Adrenal gland (tissue), 12 donors: ENCODE results near the gene ZNF714. TPM values are rescaled to one million over a fixed set of nuclear protein-coding genes. Genes with fewer than 3 reads are reported as not detected.
A peak's percentile ranks its signal among the peaks of the same experiment; 100 is the strongest.

Experiments used
- DNase-seq, 7 donors: peaks; one replicate each; pipeline ENCODE4 v3.0.0-alpha.2; 2019 to 2020
- H3K27ac ChIP-seq, 5 donors: fragments of 200-600 bp; sonication (generic) in 4 of 5; 1 replicate in 3 of 5; 2 replicates in 2 of 5; pipeline versions ENCODE4 v1.5.1 to v1.8.0; 2016 to 2020; ENCODE audit warnings: mild to moderate bottlenecking in 1 of 5
- H3K27me3 ChIP-seq: fragments of 200-600 bp; 2 replicates; pipeline ENCODE4 v1.8.0; 2021
- H3K36me3 ChIP-seq, 2 donors: fragments of 200-600 bp; replicated peaks in 1 of 2; 1 replicate in 1 of 2; 2 replicates in 1 of 2; pipeline versions ENCODE4 v1.5.1 to v1.8.0; 2018 to 2022
- H3K4me1 ChIP-seq, 2 donors: fragments of 200-600 bp; replicated peaks in 1 of 2; 1 replicate in 1 of 2; 2 replicates in 1 of 2; pipeline versions ENCODE4 v1.5.1 to v1.8.0; 2018 to 2021
- H3K4me3 ChIP-seq, 4 donors: fragments of 200-600 bp; sonication (generic) in 3 of 4; one replicate each; pipeline ENCODE4 v1.5.1; 2016 to 2018
- H3K9me3 ChIP-seq, 3 donors: fragments of 200-600 bp; sonication (generic) in 1 of 3; replicated peaks in 1 of 3; 1 replicate in 2 of 3; 2 replicates in 1 of 3; pipeline versions ENCODE4 v1.5.1 to v1.8.0; 2016 to 2021
- CTCF ChIP-seq, 6 experiments: fragments of 450-650 bp in 4 of 6; fragments of 200-600 bp in 2 of 6; sonication (generic) in 1 of 6; IDR thresholded peaks; 1 replicate in 5 of 6; 2 replicates in 1 of 6; pipeline versions ENCODE4 v1.5.1 to v1.8.0; 2016 to 2021; ENCODE audit warnings: antibody characterized with exemption in 6 of 6, mild to moderate bottlenecking in 2 of 6, moderate library complexity in 1 of 6
- POLR2A ChIP-seq, 2 donors: fragments of 450-650 bp; IDR thresholded peaks; one replicate each; pipeline ENCODE4 v1.6.1; 2017; ENCODE audit warnings: antibody characterized with exemption in 2 of 2, mild to moderate bottlenecking in 2 of 2, moderate library complexity in 1 of 2
- WGBS, 4 donors: extraction: QIAGEN DNeasy Blood & Tissue Kit in 2 of 4; methylation state at CpG; one replicate each; pipeline versions ENCODE4 v1.1.5 to v1.1.7; 2013 to 2017; 5-methylcytosine and 5-hydroxymethylcytosine counted together
- intact Hi-C, 2 donors: fragments of 100-400 bp; cut with DNase I; formaldehyde crosslinking; loops; one replicate each; pipeline versions ENCODE4 v1.14.1 to v1.15.0; 2022 to 2023
- polyA plus RNA-seq, 3 donors: library from polyadenylated mRNA; stranded (reverse); fragments of 200-250 nt in 2 of 3; fragments of 350-450 nt in 1 of 3; fragmentation: Illumina TruSeq in 1 of 3; extraction: RNeasy Lipid Tissue Mini Kit (QIAGEN cat#74804) in 1 of 3; gene quantifications; one replicate each; pipeline ENCODE4 v1.2.3, GENCODE V29; 2013 to 2014
- total RNA-seq, 9 donors: library from RNA; depleted of rRNA in 4 of 9; stranded (reverse); fragments of >200 nt in 4 of 9; fragments of 120-200 nt in 1 of 9; fragmentation: NEBNext Ultra II Directional in 1 of 9; extraction: Animal tissue kit (Norgen Biotek cat#: 25700) in 1 of 9; gene quantifications; one replicate each; pipeline versions ENCODE4 v1.1.0 to v1.2.4, GENCODE V29; 2013 to 2023
- donor health status: healthy with polysubstance abuse.
- donor health status: Bipolar disorder and iron deficiency.
- donor health status: DM: yes; HTN: yes; CAD: no.
- donor health status: DM: no; HTN: no; CAD: no.
- donor health status: DM: no; HTN: no; CAD: no.
- donor health status: DM: yes; HTN: yes; CAD: no.

ZNF714 gene
- total and polyA plus RNA-seq, 12 donors, result 2.5 to 34.2 (median 11.6) TPM

DNA sequence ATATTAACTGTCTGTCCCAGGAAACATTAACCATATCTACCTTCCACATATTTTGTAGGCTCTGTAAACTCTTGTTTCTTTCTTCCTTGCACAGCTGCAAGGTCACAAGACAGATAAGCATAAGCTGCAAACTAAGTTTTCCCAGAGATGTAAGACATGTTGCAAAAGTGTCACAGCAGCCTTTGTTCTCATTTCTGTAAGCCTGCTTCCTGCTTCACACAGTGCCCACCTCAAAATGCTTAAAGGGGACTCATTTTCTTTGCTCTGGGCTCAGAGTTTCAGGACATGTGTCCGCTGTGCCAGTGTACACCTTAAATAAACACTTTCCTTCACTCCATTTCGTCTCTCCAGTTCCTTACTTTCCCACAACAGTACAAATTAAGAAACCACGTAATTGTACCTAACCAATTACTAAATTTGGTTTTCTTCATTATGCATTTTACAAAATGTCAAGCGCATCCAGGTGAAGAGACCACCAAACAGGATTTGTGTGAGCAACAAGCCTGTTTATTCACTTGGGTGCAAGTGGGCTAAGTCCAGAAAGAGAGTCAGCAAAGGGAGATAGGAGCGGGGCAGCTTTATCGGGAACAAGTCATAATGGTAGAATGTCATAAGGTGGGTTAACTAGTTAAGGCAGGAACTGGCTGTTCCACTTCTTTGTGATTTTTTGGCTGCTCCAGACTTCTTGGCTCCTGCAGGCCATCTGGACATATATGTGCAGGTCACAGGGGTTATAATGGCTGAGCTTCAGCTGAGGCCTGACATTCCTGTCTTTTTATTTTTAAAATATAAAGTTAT, 47.1 kb downstream of the ZNF714 start:
- peaks cover 13 to 27% of the 10 kb centered on the region in 2 donors for H3K4me1 ChIP-seq
- H3K27me3 ChIP-seq, result no peaks in the 10 kb centered on the region
- no peaks in the 10 kb centered on the region for H3K36me3 ChIP-seq
- WGBS, 4 donors, result 67 to 79% (median 71%) methylated on average over 6 of the region's 6 CpGs
- peak overlapping the region in 3 of 5 donors; percentile 7 to 64 (median 9) for H3K27ac ChIP-seq
- intact Hi-C loops, result no loop called here
- DNase-seq, result no peak
- no peaks in the 10 kb centered on the region for H3K9me3 ChIP-seq
- TF ChIP-seq POLR2A (IDR thresholded peaks at IDR 0.05), result no peak
- no peak for TF ChIP-seq CTCF (IDR thresholded peaks at IDR 0.05)
- no peak overlapping the region for H3K4me3 ChIP-seq

DNA sequence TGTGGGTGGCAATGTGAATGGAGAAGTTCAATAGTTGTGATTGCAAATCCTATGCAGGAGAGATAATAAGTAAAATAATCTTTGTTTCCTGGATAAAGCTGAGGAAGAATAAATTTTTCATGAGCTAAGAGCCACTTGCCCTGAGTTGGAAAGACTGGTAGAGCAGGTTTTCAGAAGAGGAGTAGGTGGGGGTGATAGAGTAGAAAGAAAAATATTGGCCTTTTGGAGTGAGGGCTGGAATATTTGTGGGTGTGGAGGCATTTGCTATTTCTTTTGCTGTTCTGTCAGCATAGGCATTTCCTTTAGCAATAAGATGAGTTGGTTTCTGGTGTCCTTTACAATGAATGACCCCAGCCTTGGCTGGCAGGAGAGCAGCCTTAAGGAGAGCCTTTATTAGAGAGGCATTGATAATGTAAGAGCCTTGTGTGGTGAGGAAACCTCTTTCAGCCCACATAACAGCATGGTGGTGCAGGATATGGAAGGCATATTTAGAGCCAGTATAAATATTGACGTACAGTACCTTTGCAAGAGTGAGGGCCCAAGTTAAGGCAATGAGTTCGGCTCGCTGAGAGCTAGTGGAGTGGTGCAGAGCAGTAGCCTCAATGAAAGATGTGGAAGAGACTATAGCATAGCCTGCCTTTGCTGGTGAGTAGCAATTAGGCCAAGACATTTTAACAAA, 48.2 kb downstream of the ZNF714 start:
- no peak for DNase-seq
- Histone ChIP-seq H3K9me3 (no peaks in the 10 kb centered on the region), H3K4me3 (no peak overlapping the region), H3K36me3 (no peaks in the 10 kb centered on the region), H3K27me3 (no peaks in the 10 kb centered on the region), H3K27ac (no peak overlapping the region), H3K4me1 (peaks cover 13 to 27% of the 10 kb centered on the region in 2 donors)
- 61 to 66% (median 62%) methylated on average over 3 of the region's 3 CpGs for WGBS, 4 donors
- TF ChIP-seq CTCF (IDR thresholded peaks at IDR 0.05) (no peak), POLR2A (IDR thresholded peaks at IDR 0.05) (no peak)
- intact Hi-C loops, result no loop called here

- intact Hi-C loops, result no loop called here
Measured at GRCh38 chr19:21133633-21134032, 51.6 kb downstream of the ZNF714 start.

More at GRCh38 chr19:21133633-21134032, 51.6 kb downstream of the ZNF714 start:
- Histone ChIP-seq H3K27me3 (no peaks in the 10 kb centered on the region), H3K4me1 (peaks cover 13 to 19% of the 10 kb centered on the region in 2 donors), H3K4me3 (no peak overlapping the region), H3K27ac (no peak overlapping the region), H3K36me3 (no peaks in the 10 kb centered on the region), H3K9me3 (no peaks in the 10 kb centered on the region)
- DNase-seq, result peak in 1 of 7 donors; percentile 16
- no peak for TF ChIP-seq CTCF (IDR thresholded peaks at IDR 0.05)
- TF ChIP-seq POLR2A (IDR thresholded peaks at IDR 0.05), result no peak
- 19 to 21% (median 20%) methylated on average over 1 of the region's 1 CpG for WGBS, 4 donors
